DMS79 treated with DMSO at 0.1 percent for 48 hours (cell line): ENCODE data around the gene FAIM2.

ENCODE experiments used
- DNase-seq: peaks from one replicate; lab custom pipeline; 2025; lab: John Stamatoyannopoulos, UW

FAIM2 gene

GRCh38 chr12:49894751-49895148 lies 8.9 kb downstream of the FAIM2 start:
- DNase-seq: no peak

GRCh38 chr12:49893753-49894750 lies 9.6 kb downstream of the FAIM2 start:
- DNase-seq: no peak

- DNase-seq: no peak
Observed at GRCh38 chr12:49892732-49893317, 10.9 kb downstream of the FAIM2 start.

DNA sequence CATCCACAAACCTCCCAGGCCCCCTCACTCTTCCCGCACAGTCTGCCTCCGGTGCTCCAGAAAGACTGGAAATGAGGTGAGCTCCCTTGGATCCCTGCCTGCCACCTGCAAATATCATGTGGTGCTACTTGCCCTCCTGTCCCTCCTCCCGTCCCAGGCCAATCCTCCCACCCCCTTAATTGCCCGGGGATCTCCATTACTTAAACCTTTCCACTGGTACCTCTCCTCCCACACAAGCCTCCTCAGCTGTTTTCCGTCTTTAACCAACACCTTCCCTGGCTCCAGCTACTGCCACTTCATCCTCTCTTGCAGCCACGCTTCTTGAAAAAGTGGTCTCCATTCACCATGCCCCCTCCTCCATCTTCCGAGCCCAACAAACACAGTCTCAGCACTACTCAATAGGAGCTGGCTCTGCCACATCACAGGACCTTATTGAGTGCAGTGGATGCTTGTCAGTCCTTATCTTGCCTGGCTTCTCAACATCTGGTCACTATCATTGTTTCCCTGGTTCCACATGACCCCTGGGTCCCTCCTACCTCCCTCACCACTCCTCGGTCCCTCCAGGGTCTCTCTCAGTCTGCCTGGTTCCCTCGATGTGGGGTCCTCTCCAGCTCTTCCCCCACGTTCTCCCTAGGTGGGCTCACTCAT lies 11.5 kb downstream of the FAIM2 start:
- peak; percentile 29 for DNase-seq

- no peak for DNase-seq
Observed at GRCh38 chr12:49891476-49891875, 12.2 kb downstream of the FAIM2 start.

DNA sequence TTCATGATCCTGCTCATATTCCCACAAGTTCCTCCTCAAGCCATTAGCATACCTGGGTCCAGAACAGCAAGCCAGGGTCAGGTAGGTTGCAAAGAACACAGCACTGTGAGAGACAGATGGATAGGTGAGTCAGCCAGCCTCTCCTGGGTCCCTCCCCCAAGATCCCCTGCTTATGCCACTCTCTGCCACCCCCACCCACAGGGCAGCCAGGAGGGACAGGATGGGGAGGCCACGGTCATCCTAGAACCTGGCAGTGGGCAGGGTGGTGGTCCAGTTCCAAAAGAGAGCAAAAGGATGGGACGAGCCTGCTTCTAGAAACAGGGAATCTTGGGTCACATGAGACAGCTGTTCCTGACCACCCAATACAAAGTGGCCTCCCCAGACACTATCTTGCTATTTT lies 12.7 kb downstream of the FAIM2 start:
- no peak for DNase-seq

DNA sequence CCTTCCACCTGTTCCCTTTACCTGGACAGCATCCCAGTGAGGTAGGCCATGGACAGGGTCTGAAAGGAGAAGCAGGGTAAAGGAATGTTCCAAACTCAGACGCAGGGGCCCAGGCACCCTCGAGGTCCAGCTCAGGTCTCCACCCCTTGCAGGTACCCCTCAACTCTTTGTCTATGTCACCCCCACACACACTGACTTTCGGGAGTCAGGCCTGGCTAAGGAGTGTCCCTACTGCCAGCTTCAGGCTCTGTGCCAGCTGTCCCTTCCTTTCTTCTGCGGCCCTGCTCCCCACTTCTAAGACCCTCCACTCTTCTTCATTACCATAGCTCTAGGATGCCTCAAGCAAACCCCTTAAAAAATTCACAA lies 13.6 kb downstream of the FAIM2 start:
- DNase-seq: no peak

DNA sequence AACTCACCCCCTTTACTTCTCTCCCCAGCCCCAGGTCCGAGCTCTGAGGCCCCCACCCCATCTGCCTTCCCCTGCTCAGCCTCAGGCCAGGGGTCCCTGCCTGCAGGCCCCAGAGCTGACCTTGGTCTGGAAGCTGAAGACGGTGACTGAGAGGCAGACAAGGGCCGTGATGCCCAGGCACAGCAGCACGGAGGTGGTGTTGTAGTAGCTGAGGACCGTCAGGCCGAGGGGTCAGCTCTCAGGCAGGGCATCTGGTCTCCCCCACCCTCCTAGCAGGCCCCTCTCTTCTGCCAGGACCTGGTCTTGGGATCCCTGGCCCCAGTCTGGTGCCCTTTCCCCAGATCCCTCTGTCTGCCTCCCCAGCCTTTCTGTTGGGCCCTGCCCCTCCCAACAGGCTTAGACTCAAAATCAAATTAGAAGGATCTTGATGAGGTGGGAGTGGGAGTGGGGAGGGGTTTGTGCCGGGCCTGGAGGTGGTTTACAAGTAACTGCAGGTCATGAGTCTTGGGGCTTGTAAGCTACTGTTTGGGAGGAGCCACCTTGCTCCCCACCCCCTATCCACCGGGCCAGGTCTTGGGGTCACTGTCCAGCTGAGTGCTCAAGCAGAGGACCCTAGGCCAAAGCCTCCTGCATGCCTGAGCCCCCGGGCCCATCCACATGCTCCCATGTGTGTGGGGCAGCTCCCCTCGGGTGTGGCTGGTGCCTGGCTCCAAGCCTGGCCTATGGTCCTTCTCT lies 14.2 kb downstream of the FAIM2 start:
- DNase-seq: no peak

GRCh38 chr12:49888461-49889151 lies 15.1 kb downstream of the FAIM2 start:
- no peak for DNase-seq

GRCh38 chr12:49887536-49888401 lies 15.9 kb downstream of the FAIM2 start:
- no peak for DNase-seq

DNA sequence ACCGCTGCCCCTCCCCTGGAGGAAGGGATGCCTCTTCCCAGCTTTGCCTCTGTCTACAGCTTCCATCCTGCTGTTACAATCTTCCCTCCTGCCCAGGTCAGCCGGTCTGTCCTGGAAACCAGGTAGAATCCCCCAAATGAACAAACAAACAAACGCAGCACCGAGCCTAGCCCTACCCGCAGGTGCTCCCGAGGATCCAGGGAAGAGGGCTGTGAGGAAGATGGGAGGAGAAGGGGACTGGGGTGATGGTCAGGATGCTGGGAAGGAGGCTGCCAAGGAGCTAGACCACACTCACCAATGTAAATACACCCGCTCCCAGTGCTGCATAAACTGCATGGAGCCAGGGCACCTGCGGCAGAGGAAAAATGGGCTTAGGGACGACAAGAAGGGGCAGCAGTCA lies 16.6 kb downstream of the FAIM2 start:
- no peak for DNase-seq

DNA sequence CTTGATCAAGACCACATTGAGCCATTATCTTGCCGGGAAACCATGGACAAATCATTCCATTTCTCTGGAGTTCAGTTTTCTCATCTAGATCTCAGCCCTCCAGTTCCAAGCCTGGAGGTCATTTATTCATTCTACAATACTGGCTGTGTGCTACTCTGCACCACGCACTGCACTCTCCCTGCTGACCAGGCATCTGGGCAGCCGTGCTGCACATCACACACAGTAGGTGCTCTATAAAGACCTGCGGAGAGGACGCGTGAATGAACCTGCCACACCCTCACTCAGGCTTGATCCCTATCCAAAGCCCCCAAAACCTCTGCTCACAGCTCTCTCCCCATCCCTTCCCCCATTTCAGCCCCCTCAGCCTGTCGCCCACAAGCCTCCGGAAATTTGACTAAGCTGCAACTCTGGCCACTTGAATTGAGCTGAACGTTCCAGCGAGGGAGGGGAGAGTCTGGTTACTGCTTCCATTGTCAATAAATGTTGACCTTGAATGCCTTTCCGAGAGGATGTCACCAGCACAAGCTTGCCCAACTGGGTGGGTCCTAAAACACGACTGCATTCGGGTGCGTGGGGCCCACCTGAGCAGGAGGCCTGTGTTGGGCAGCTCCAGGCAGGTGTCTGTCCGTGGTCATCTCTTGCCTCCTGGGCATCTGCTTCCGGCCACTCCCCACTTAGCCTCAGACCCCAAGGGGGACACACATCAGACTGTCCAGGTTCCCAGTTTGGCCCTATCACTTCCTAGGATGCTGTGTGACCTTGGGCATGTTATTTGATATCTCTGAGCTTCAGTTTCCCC lies 17.8 kb downstream of the FAIM2 start:
- no peak for DNase-seq

DNA sequence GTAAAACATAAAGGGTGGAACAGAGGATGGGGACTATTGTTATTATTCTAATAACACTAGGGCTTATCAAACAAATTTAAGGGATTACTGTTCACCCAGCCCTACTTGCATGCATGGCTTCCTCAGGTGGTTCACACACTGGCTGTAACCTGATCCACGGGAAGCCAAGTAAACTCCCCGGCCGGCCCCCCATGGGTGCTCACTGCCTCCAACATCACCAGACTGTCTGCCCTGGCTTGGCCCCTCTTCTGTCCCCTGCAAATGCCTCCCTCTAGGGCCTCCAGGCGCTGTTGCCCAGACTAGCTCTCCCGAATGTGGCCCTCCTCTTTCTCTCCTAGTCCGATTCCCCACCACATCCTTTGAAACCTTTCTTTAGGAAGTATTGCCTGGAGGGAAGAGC lies 18.6 kb downstream of the FAIM2 start:
- peak; percentile 45 for DNase-seq

GRCh38 chr12:49882851-49883464 lies 20.7 kb downstream of the FAIM2 start:
- DNase-seq: no peak

GRCh38 chr12:49882248-49882850 lies 21.4 kb downstream of the FAIM2 start:
- DNase-seq: no peak

GRCh38 chr12:49881415-49882247 lies 22.1 kb downstream of the FAIM2 start:
- no peak for DNase-seq

GRCh38 chr12:49880756-49881414 lies 22.8 kb downstream of the FAIM2 start:
- DNase-seq: no peak
